Karpas-422 (cell line): ENCODE results near the gene CHST13. TPM values are rescaled to one million over a fixed set of nuclear protein-coding genes. Genes with fewer than 3 reads are reported as not detected.

ENCODE experiments used
- DNase-seq: peaks from one replicate; pipeline ENCODE4 v3.0.0-alpha.2; 2015
- H2AFZ ChIP-seq: fragments of 200-600 bp; sonication (generic); 2 replicates; pipeline ENCODE4 v1.6.1; 2014; ENCODE audit warnings: antibody characterized with exemption, low read length, mixed read lengths
- H3K27ac ChIP-seq: fragments of 200-600 bp; sonication (generic); 2 replicates; pipeline ENCODE4 v1.5.1; 2014; ENCODE audit warnings: mild to moderate bottlenecking, low read length, moderate library complexity
- H3K27me3 ChIP-seq: fragments of 200-600 bp; sonication (generic); 2 replicates; pipeline ENCODE4 v1.6.1; 2014; ENCODE audit warnings: low read length, mixed read lengths
- H3K36me3 ChIP-seq: fragments of 200-600 bp; sonication (generic); 2 replicates; pipeline ENCODE4 v1.6.1; 2014; ENCODE audit warnings: low read length, mixed read lengths; ENCODE audit not compliant: insufficient read depth
- H3K4me1 ChIP-seq: fragments of 200-600 bp; sonication (generic); 2 replicates; pipeline ENCODE4 v1.6.1; 2014; ENCODE audit warnings: mild to moderate bottlenecking, low read length, mixed read lengths
- H3K4me2 ChIP-seq: fragments of 200-600 bp; sonication (generic); 2 replicates; pipeline ENCODE4 v1.6.1; 2014; ENCODE audit warnings: low read length, low read depth, mild to moderate bottlenecking; ENCODE audit not compliant: poor library complexity, severe bottlenecking
- H3K4me3 ChIP-seq: fragments of 200-600 bp; sonication (generic); 2 replicates; pipeline ENCODE4 v1.5.1; 2014; ENCODE audit warnings: mild to moderate bottlenecking, antibody characterized with exemption, low read length, mixed read lengths
- H3K79me2 ChIP-seq: fragments of 200-600 bp; sonication (generic); 2 replicates; pipeline ENCODE4 v1.6.1; 2014; ENCODE audit warnings: mild to moderate bottlenecking, low read length, mixed read lengths
- H3K9ac ChIP-seq: fragments of 200-600 bp; sonication (generic); 2 replicates; pipeline ENCODE4 v1.6.0; 2014; ENCODE audit warnings: low read length
- H3K9me2 ChIP-seq: fragments of 200-600 bp; sonication (generic), shearing (Covaris generic); replicated peaks from 2 replicates; pipeline ENCODE4 v1.6.0; 2014; ENCODE audit warnings: mild to moderate bottlenecking, low read length, moderate library complexity; ENCODE audit not compliant: insufficient read depth
- H3K9me3 ChIP-seq: fragments of 300-700, 200-600 bp; sonication (generic); 2 replicates; pipeline ENCODE4 v1.6.1; 2014; ENCODE audit warnings: low read length, mixed read lengths
- H4K20me1 ChIP-seq: fragments of 200-600 bp; sonication (generic); 2 replicates; pipeline ENCODE4 v1.6.1; 2014; ENCODE audit warnings: mild to moderate bottlenecking, antibody characterized with exemption, low read length, low read depth; ENCODE audit not compliant: insufficient read depth
- total RNA-seq: library from RNA; depleted of rRNA; stranded (reverse); fragments of >200 nt; shearing (Covaris generic); gene quantifications from 2 replicates; pipeline ENCODE4 v1.2.3, GENCODE V29; 2014; ENCODE audit warnings: low replicate concordance; rRNA removed

Gene CHST13
- total RNA-seq: not detected in 2 replicates

GRCh38 chr3:126523745-126524428, at the start of gene CHST13:
Gene CHST13, plus strand, starts transcription at chr3:126524155. Its CDS starts 178 bp downstream, at chr3:126524333.
- Histone ChIP-seq H4K20me1 (no peaks in the 10 kb centered on the region), H3K79me2 (no peaks in the 10 kb centered on the region), H3K9ac (no peak within 1 kb of the TSS), H3K4me1 (no peaks in the 10 kb centered on the region), H2AFZ (no peak within 1 kb of the TSS), H3K27ac (no peak within 1 kb of the TSS), H3K27me3 (no peaks in the 10 kb centered on the region), H3K9me2 (no peaks in the 10 kb centered on the region), H3K9me3 (no peaks in the 10 kb centered on the region), H3K4me3 (no peak within 1 kb of the TSS), H3K36me3 (no peaks in the 10 kb centered on the region), H3K4me2 (no peak within 1 kb of the TSS)
- DNase-seq: no peak

GRCh38 chr3:126474498-126475412, 49.2 kb upstream of the CHST13 start:
- Histone ChIP-seq H3K9ac (peak overlapping the region; percentile 98), H3K79me2 (peaks cover 53% of the 10 kb centered on the region), H3K4me3 (peak overlapping the region; percentile 99), H2AFZ (no peak overlapping the region), H3K4me1 (peaks cover 27% of the 10 kb centered on the region), H4K20me1 (peaks cover 14% of the 10 kb centered on the region; the same call in 1 of the 2 replicates), H3K27ac (no peak overlapping the region), H3K27me3 (no peaks in the 10 kb centered on the region), H3K9me2 (no peaks in the 10 kb centered on the region), H3K9me3 (no peaks in the 10 kb centered on the region), H3K4me2 (peak overlapping the region; percentile 82), H3K36me3 (peaks cover 24% of the 10 kb centered on the region)
- peak; percentile 65 for DNase-seq

- Histone ChIP-seq H4K20me1 (peaks cover 14% of the 10 kb centered on the region; the same call in 1 of the 2 replicates), H3K9me2 (no peaks in the 10 kb centered on the region), H3K36me3 (peaks cover 18% of the 10 kb centered on the region), H3K9me3 (no peaks in the 10 kb centered on the region), H3K27me3 (no peaks in the 10 kb centered on the region), H3K4me3 (peak within 1 kb of the TSS; percentile 99), H3K79me2 (peaks cover 46% of the 10 kb centered on the region), H3K4me2 (peak within 1 kb of the TSS; percentile 82), H2AFZ (0 out of 2 replicates have a peak within 1 kb of the TSS, but pooled peaks have one; percentile 43), H3K9ac (peak within 1 kb of the TSS; percentile 98), H3K27ac (no peak within 1 kb of the TSS), H3K4me1 (peaks cover 27% of the 10 kb centered on the region)
- peak; percentile 97 for DNase-seq
Measured at GRCh38 chr3:126475413-126476114, 48.4 kb upstream of the CHST13 start, which contains the start of gene ZXDC. Gene ZXDC, minus strand, starts transcription at chr3:126475891. Its CDS starts 26 bp downstream, at chr3:126475865.

- Histone ChIP-seq H3K9me3 (no peaks in the 10 kb centered on the region), H3K9ac (no peak overlapping the region), H2AFZ (0 out of 2 replicates have a peak overlapping the region, but pooled peaks have one; percentile 43), H3K79me2 (peaks cover 37% of the 10 kb centered on the region), H3K27me3 (no peaks in the 10 kb centered on the region), H3K36me3 (peaks cover 10% of the 10 kb centered on the region; the same call in 1 of the 2 replicates), H3K4me3 (no peak overlapping the region), H4K20me1 (peaks cover 14% of the 10 kb centered on the region; the same call in 1 of the 2 replicates), H3K27ac (no peak overlapping the region), H3K4me1 (peaks cover 27% of the 10 kb centered on the region), H3K4me2 (no peak overlapping the region), H3K9me2 (no peaks in the 10 kb centered on the region)
- DNase-seq: peak; percentile 53
Measured at GRCh38 chr3:126476166-126477060, 47.5 kb upstream of the CHST13 start.

GRCh38 chr3:126477061-126477380, 46.9 kb upstream of the CHST13 start:
- Histone ChIP-seq H3K27ac (no peak overlapping the region), H4K20me1 (peaks cover 14% of the 10 kb centered on the region; the same call in 1 of the 2 replicates), H3K9ac (no peak overlapping the region), H3K9me2 (no peaks in the 10 kb centered on the region), H2AFZ (no peak overlapping the region), H3K79me2 (peaks cover 31% of the 10 kb centered on the region), H3K27me3 (no peaks in the 10 kb centered on the region), H3K4me1 (peaks cover 27% of the 10 kb centered on the region), H3K36me3 (peaks cover 4% of the 10 kb centered on the region; the same call in 1 of the 2 replicates), H3K9me3 (no peaks in the 10 kb centered on the region), H3K4me3 (no peak overlapping the region), H3K4me2 (no peak overlapping the region)
- no peak for DNase-seq

GRCh38 chr3:126478581-126479310, 45.2 kb upstream of the CHST13 start:
- Histone ChIP-seq H3K36me3 (no peaks in the 10 kb centered on the region), H3K4me2 (no peak overlapping the region), H3K9ac (no peak overlapping the region), H3K4me3 (no peak overlapping the region), H3K9me2 (no peaks in the 10 kb centered on the region), H3K79me2 (peaks cover 14% of the 10 kb centered on the region), H2AFZ (no peak overlapping the region), H3K9me3 (no peaks in the 10 kb centered on the region), H3K4me1 (peaks cover 10% of the 10 kb centered on the region), H3K27ac (no peak overlapping the region), H4K20me1 (peaks cover 6% of the 10 kb centered on the region; the same call in 1 of the 2 replicates), H3K27me3 (no peaks in the 10 kb centered on the region)
- DNase-seq: no peak

GRCh38 chr3:126479642-126480041, 44.3 kb upstream of the CHST13 start:
- no peaks in the 10 kb centered on the region for H3K27me3 ChIP-seq
- no peaks in the 10 kb centered on the region for H3K9me3 ChIP-seq
- DNase-seq: no peak
- no peak overlapping the region for H3K27ac ChIP-seq
- H4K20me1 ChIP-seq: peaks cover 2% of the 10 kb centered on the region; the same call in 1 of the 2 replicates
- H2AFZ ChIP-seq: no peak overlapping the region
- H3K4me1 ChIP-seq: peaks cover 2% of the 10 kb centered on the region
- no peak overlapping the region for H3K9ac ChIP-seq
- no peak overlapping the region for H3K4me2 ChIP-seq
- no peaks in the 10 kb centered on the region for H3K9me2 ChIP-seq
- H3K36me3 ChIP-seq: no peaks in the 10 kb centered on the region
- no peak overlapping the region for H3K4me3 ChIP-seq
- H3K79me2 ChIP-seq: peaks cover 5% of the 10 kb centered on the region
